Measurements from ENCODE around the gene SORCS1.

The SORCS1 gene

GRCh38 chr10:107104026-107104652 is 60.4 kb downstream of the SORCS1 start:
- no peak for DNase-seq (ENCODE audit: low spot score)

GRCh38 chr10:107103174-107104025 is 61.1 kb downstream of the SORCS1 start:
- no peak for DNase-seq (ENCODE audit: low spot score)

- no peak for DNase-seq (ENCODE audit: low spot score)
Observed at GRCh38 chr10:107098326-107098725, 66.2 kb downstream of the SORCS1 start.

GRCh38 chr10:107094824-107095522 is 69.5 kb downstream of the SORCS1 start:
- no peak for DNase-seq (ENCODE audit: low spot score)

GRCh38 chr10:107092321-107092720 is 72.2 kb downstream of the SORCS1 start:
- no peak for DNase-seq (ENCODE audit: low spot score)

- DNase-seq (ENCODE audit: low spot score): no peak
Observed at GRCh38 chr10:107091126-107091525, 73.4 kb downstream of the SORCS1 start.

- DNase-seq (ENCODE audit: low spot score): no peak
Observed at GRCh38 chr10:107085665-107086525, 78.6 kb downstream of the SORCS1 start.

GRCh38 chr10:107083388-107084009 is 81.0 kb downstream of the SORCS1 start:
- no peak for DNase-seq (ENCODE audit: low spot score)

GRCh38 chr10:107081644-107082043 is 82.9 kb downstream of the SORCS1 start:
- no peak for DNase-seq (ENCODE audit: low spot score)

- DNase-seq (ENCODE audit: low spot score): no peak
Observed at GRCh38 chr10:107075117-107075516, 89.4 kb downstream of the SORCS1 start.

- DNase-seq (ENCODE audit: low spot score): no peak
Observed at GRCh38 chr10:107072786-107073185, 91.7 kb downstream of the SORCS1 start.

- DNase-seq (ENCODE audit: low spot score): no peak
Observed at GRCh38 chr10:107072028-107072427, 92.5 kb downstream of the SORCS1 start.

- DNase-seq (ENCODE audit: low spot score): no peak
Observed at GRCh38 chr10:107071301-107071700, 93.2 kb downstream of the SORCS1 start.

- no peak for DNase-seq (ENCODE audit: low spot score)
Observed at GRCh38 chr10:107067843-107068242, 96.7 kb downstream of the SORCS1 start.

- DNase-seq (ENCODE audit: low spot score): no peak
Observed at GRCh38 chr10:107064075-107064474, 100.4 kb downstream of the SORCS1 start.

GRCh38 chr10:107059872-107060271 is 104.6 kb downstream of the SORCS1 start:
- no peak for DNase-seq (ENCODE audit: low spot score)

- no peak for DNase-seq (ENCODE audit: low spot score)
Observed at GRCh38 chr10:107059068-107059804, 105.3 kb downstream of the SORCS1 start.

GRCh38 chr10:107058331-107058730 is 106.2 kb downstream of the SORCS1 start:
- no peak for DNase-seq (ENCODE audit: low spot score)

- no peak for DNase-seq (ENCODE audit: low spot score)
Observed at GRCh38 chr10:107056182-107056581, 108.3 kb downstream of the SORCS1 start.

GRCh38 chr10:107054469-107055156 is 109.9 kb downstream of the SORCS1 start:
- no peak for DNase-seq (ENCODE audit: low spot score)

Data from ecto neural progenitor cell (in vitro differentiated cells).